Sigmoid colon (tissue), 7 donors: Measurements from ENCODE around the gene NCAM2. TPM values are rescaled to one million over a fixed set of nuclear protein-coding genes. Genes with fewer than 3 reads are reported as not detected.

Source experiments
- DNase-seq: peaks from one replicate; pipeline ENCODE4 v3.0.0-alpha.2; 2019
- H3K27ac ChIP-seq, 4 donors: fragments of 200-600 bp; sonication (generic); one replicate each; pipeline ENCODE4 v1.5.1; 2016 to 2019; ENCODE audit warnings: mild to moderate bottlenecking in 1 of 4
- H3K27me3 ChIP-seq, 3 donors: fragments of 200-600 bp; sonication (generic); one replicate each; pipeline ENCODE4 v1.5.1; 2019; ENCODE audit warnings: mild to moderate bottlenecking in 1 of 3
- H3K36me3 ChIP-seq, 4 donors: fragments of 200-600 bp; sonication (generic); one replicate each; pipeline ENCODE4 v1.5.1; 2016 to 2019
- H3K4me1 ChIP-seq, 4 donors: fragments of 200-600 bp; sonication (generic); one replicate each; pipeline ENCODE4 v1.5.1; 2017 to 2019
- H3K4me3 ChIP-seq, 4 donors: fragments of 200-600 bp; sonication (generic); one replicate each; pipeline ENCODE4 v1.5.1; 2017 to 2019; ENCODE audit warnings: mild to moderate bottlenecking in 2 of 4, moderate library complexity in 1 of 4
- H3K9me3 ChIP-seq, 4 donors: fragments of 200-600 bp in 3 of 4; sonication (generic) in 3 of 4; one replicate each; pipeline versions ENCODE4 v1.5.1 to v1.6.1; 2013 to 2019
- CTCF ChIP-seq, 4 experiments: fragments of 450-650 bp in 3 of 4; fragments of 200-600 bp in 1 of 4; IDR thresholded peaks; one replicate each; pipeline ENCODE4 v1.5.1; 2016 to 2019; ENCODE audit warnings: antibody characterized with exemption in 4 of 4, mild to moderate bottlenecking in 3 of 4, moderate library complexity in 2 of 4
- EP300 ChIP-seq, 4 donors: sonication (generic); formaldehyde crosslinking; IDR thresholded peaks; one replicate each; pipeline ENCODE4 v1.6.1; 2017; ENCODE audit warnings: antibody characterized with exemption in 4 of 4
- POLR2A ChIP-seq, 2 donors: fragments of 450-650 bp; IDR thresholded peaks; one replicate each; pipeline ENCODE4 v1.6.1; 2016; ENCODE audit warnings: antibody characterized with exemption in 2 of 2, mild to moderate bottlenecking in 2 of 2, moderate library complexity in 2 of 2
- POLR2AphosphoS5 ChIP-seq, 4 donors: sonication (generic); formaldehyde crosslinking; IDR thresholded peaks; one replicate each; pipeline ENCODE4 v1.6.1; 2017; ENCODE audit warnings: antibody characterized with exemption in 4 of 4
- WGBS, 2 donors: extraction: QIAGEN DNeasy Blood & Tissue Kit; methylation state at CpG; one replicate each; pipeline ENCODE4 v1.1.7; 2013; 5-methylcytosine and 5-hydroxymethylcytosine counted together
- intact Hi-C: fragments of 100-400 bp; cut with DNase I; formaldehyde crosslinking; loops from one replicate; pipeline ENCODE4 v1.15.1; 2023
- polyA plus RNA-seq, 3 donors: library from polyadenylated mRNA; stranded (reverse); fragments of 200-250 nt; gene quantifications; one replicate each; pipeline ENCODE4 v1.2.3, GENCODE V29; 2013
- total RNA-seq, 4 donors: library from RNA; depleted of rRNA; stranded (reverse); fragments of >200 nt; gene quantifications; one replicate each; pipeline ENCODE4 v1.1.0, GENCODE V29; 2016
- donor health status: healthy with polysubstance abuse.
- donor health status: Bipolar disorder and iron deficiency.
- donor health status: healthy.

NCAM2 gene
- total and polyA plus RNA-seq, 7 donors, result under 0.01 to 17.1 (median 6.7) TPM; not detected in 1

GRCh38 chr21:21187579-21187978 is 189.4 kb downstream of the NCAM2 start:
- Histone ChIP-seq H3K9me3 (no peaks in the 10 kb centered on the region), H3K4me1 (peaks cover 0 to 42% (median 14%) of the 10 kb centered on the region in 4 donors), H3K27me3 (no peaks in the 10 kb centered on the region), H3K36me3 (no peaks in the 10 kb centered on the region), H3K4me3 (no peak overlapping the region), H3K27ac (no peak overlapping the region)
- DNase-seq, result no peak
- 70 to 73% methylated on average over 2 of the region's 2 CpGs for WGBS, 2 donors
- intact Hi-C loops, result no loop called here
- TF ChIP-seq CTCF (IDR thresholded peaks at IDR 0.05) (no peak), POLR2AphosphoS5 (IDR thresholded peaks at IDR 0.05) (no peak), POLR2A (IDR thresholded peaks at IDR 0.05) (no peak), EP300 (IDR thresholded peaks at IDR 0.05) (no peak)

GRCh38 chr21:21188513-21189195 is 190.4 kb downstream of the NCAM2 start:
- TF ChIP-seq EP300 (IDR thresholded peaks at IDR 0.05) (no peak), POLR2AphosphoS5 (IDR thresholded peaks at IDR 0.05) (no peak), CTCF (IDR thresholded peaks at IDR 0.05) (no peak), POLR2A (IDR thresholded peaks at IDR 0.05) (no peak)
- Histone ChIP-seq H3K36me3 (no peaks in the 10 kb centered on the region), H3K4me3 (no peak overlapping the region), H3K4me1 (peaks cover 0 to 42% (median 14%) of the 10 kb centered on the region in 4 donors), H3K9me3 (no peaks in the 10 kb centered on the region), H3K27me3 (no peaks in the 10 kb centered on the region), H3K27ac (peak overlapping the region in 2 of 4 donors; percentile 31 to 61)
- DNase-seq, result no peak
- intact Hi-C loops, result no loop called here
- WGBS, 2 donors, result 75 to 77% methylated on average over 2 of the region's 2 CpGs

GRCh38 chr21:21195417-21195943 is 197.3 kb downstream of the NCAM2 start:
- Histone ChIP-seq H3K4me1 (peaks cover 0 to 52% (median 29%) of the 10 kb centered on the region in 4 donors), H3K27ac (peak overlapping the region in 1 of 4 donors; percentile 27), H3K4me3 (no peak overlapping the region), H3K9me3 (peaks cover 0 to 2% (median 0%) of the 10 kb centered on the region in 4 donors), H3K36me3 (no peaks in the 10 kb centered on the region), H3K27me3 (no peaks in the 10 kb centered on the region)
- WGBS, 2 donors, result 87 to 96% methylated on average over 1 of the region's 1 CpG
- intact Hi-C loops, result no loop called here
- TF ChIP-seq EP300 (IDR thresholded peaks at IDR 0.05) (no peak), CTCF (IDR thresholded peaks at IDR 0.05) (no peak), POLR2A (IDR thresholded peaks at IDR 0.05) (no peak), POLR2AphosphoS5 (IDR thresholded peaks at IDR 0.05) (no peak)
- no peak for DNase-seq

GRCh38 chr21:21196087-21196486 is 197.9 kb downstream of the NCAM2 start:
- H3K9me3 ChIP-seq, result peaks cover 0 to 2% (median 0%) of the 10 kb centered on the region in 4 donors
- intact Hi-C loops, result no loop called here
- H3K27ac ChIP-seq, result no peak overlapping the region
- H3K36me3 ChIP-seq, result no peaks in the 10 kb centered on the region
- WGBS, 2 donors, result 61 to 90% methylated on average over 3 of the region's 3 CpGs
- H3K27me3 ChIP-seq, result no peaks in the 10 kb centered on the region
- DNase-seq, result no peak
- H3K4me1 ChIP-seq, result peaks cover 0 to 47% (median 29%) of the 10 kb centered on the region in 4 donors
- H3K4me3 ChIP-seq, result no peak overlapping the region
- TF ChIP-seq EP300 (IDR thresholded peaks at IDR 0.05) (no peak), CTCF (IDR thresholded peaks at IDR 0.05) (no peak), POLR2AphosphoS5 (IDR thresholded peaks at IDR 0.05) (no peak), POLR2A (IDR thresholded peaks at IDR 0.05) (no peak)
